ENCODE data around the gene TMEM116. TPM values are rescaled to one million over a fixed set of nuclear protein-coding genes. Genes with fewer than 3 reads are reported as not detected.
"Not testable (repeated sequence)": the region's sequence is repeated elsewhere in the genome, so short reads cannot be mapped to it uniquely, and the experiment has no call there.

Gene TMEM116
- total RNA-seq, 4 donors from 2014 or later, result 1.2 to 21.7 (median 11.5) TPM

DNA sequence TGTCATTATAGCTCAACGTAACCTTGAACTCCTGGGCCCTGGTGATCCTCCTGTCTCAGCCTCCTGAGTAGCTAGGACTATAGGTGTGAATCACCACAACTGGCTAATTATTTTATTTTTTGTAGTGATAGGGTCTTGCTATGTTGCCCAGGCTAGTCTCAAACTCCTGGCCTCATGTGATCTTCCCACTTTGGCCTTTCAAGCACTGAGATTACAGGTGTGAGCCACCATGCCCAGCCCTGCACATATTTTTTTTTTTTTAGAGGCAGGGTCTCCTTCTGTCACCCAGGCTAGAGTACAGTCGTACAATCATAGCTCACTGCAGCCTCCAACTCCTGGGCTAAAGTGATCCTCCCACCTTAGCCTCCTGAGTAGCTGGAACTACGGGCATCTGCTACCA is 8.9 kb downstream of the TMEM116 start:
- DNase-seq, result no peak
- H3K4me3 ChIP-seq, result no peak overlapping the region
- TF ChIP-seq POLR2A (IDR thresholded peaks at IDR 0.05), result no peak
- TF ChIP-seq CTCF (IDR thresholded peaks at IDR 0.05), result no peak

DNA sequence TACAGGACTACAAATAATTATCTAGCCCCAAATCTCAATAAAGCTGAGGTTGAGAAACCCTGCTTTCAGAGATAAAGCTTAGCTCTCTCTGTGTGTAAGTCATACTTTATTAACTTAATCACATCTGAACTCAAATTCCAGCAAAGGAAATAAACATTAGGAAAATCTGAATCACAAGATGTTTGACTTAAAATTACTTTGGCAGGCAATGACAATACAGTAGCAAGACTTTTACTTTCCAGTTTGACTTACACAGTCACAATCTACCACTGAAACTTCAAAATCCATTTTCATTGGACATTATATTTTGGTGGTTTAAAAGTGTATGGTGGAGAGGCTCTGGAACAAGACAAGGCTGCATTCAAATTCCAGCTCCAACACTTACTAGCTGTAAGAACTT is 11.4 kb downstream of the TMEM116 start:
- TF ChIP-seq POLR2A (IDR thresholded peaks at IDR 0.05), result no peak
- no peak for TF ChIP-seq CTCF (IDR thresholded peaks at IDR 0.05)
- Histone ChIP-seq H3K27ac (no peak overlapping the region), H3K4me1 (no peaks in the 10 kb centered on the region), H3K9me3 (no peaks in the 10 kb centered on the region), H3K27me3 (no peaks in the 10 kb centered on the region), H3K36me3 (no peaks in the 10 kb centered on the region), H3K4me3 (no peak overlapping the region)
- no peak for DNase-seq
- intact Hi-C loops (cut with DNase I; ENCODE audit: low total_unique reads), result no loop called here

More for the DNA sequence above, 8.9 kb downstream of the TMEM116 start:
- intact Hi-C loops (cut with DNase I; ENCODE audit: low total_unique reads), result no loop called here
- H3K27ac ChIP-seq, result no peak overlapping the region
- H3K36me3 ChIP-seq, result no peaks in the 10 kb centered on the region
- no peaks in the 10 kb centered on the region for H3K27me3 ChIP-seq
- H3K9me3 ChIP-seq, result no peaks in the 10 kb centered on the region
- H3K4me1 ChIP-seq, result no peaks in the 10 kb centered on the region

- Histone ChIP-seq H3K9me3 (no peaks in the 10 kb centered on the region), H3K4me1 (no peaks in the 10 kb centered on the region), H3K4me3 (no peak overlapping the region), H3K36me3 (no peaks in the 10 kb centered on the region), H3K27ac (no peak overlapping the region), H3K27me3 (no peaks in the 10 kb centered on the region)
- no peak for DNase-seq
- intact Hi-C loops (cut with DNase I; ENCODE audit: low total_unique reads), result no loop called here
- TF ChIP-seq POLR2A (IDR thresholded peaks at IDR 0.05) (no peak), CTCF (IDR thresholded peaks at IDR 0.05) (no peak)
Observed at GRCh38 chr12:112000820-112001219, 12.1 kb downstream of the TMEM116 start.

DNA sequence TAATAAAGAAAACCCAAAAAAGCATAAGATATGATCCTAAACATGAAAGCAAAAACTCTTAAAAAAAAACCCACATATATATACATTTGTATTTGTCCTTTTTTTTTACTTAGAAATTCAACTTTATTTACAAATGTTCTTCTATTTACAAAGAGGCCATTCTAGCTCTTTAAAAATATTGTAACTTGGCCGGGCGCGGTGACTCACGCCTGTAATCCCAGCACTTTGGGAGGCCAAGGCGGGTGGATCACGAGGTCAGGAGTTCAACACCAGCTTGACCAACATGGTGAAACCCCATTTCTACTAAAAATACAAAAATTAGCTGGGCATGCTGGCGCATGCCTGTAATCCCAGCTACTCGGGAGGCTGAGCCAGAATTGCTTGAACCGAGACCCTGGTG is 13.8 kb downstream of the TMEM116 start:
- DNase-seq; H3K4me1 ChIP-seq; H3K27me3 ChIP-seq; H3K4me3 ChIP-seq; intact Hi-C loops (cut with DNase I; ENCODE audit: low total_unique reads); H3K36me3 ChIP-seq; H3K9me3 ChIP-seq; H3K27ac ChIP-seq: not testable (repeated sequence)

DNA sequence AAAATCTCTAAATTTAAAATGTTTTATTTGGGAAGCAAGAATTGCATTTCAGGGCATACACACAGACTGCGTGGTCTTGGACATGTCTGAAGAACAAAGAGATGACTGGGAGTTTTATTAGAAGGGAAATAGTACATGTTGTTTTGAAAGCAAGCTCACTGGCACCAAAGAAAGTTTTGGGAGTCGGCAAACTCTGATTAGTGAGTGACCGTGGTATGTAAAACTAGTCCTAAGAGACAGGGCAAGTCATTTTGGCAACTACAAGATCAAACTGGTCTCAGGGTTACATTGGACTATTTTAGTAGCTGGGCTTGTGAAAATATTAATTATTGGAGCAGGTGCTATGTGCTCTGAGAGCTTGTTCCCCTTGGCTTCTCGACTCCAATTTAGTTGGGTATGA is 14.9 kb downstream of the TMEM116 start:
- H3K4me3 ChIP-seq, result no peak overlapping the region
- intact Hi-C loops (cut with DNase I; ENCODE audit: low total_unique reads), result no loop called here
- DNase-seq, result no peak
- H3K9me3 ChIP-seq, result no peaks in the 10 kb centered on the region
- H3K27me3 ChIP-seq, result no peaks in the 10 kb centered on the region
- no peaks in the 10 kb centered on the region for H3K4me1 ChIP-seq
- H3K36me3 ChIP-seq, result no peaks in the 10 kb centered on the region
- TF ChIP-seq POLR2A (IDR thresholded peaks at IDR 0.05) (no peak), CTCF (IDR thresholded peaks at IDR 0.05) (no peak)
- no peak overlapping the region for H3K27ac ChIP-seq

- H3K27ac ChIP-seq, result no peak overlapping the region
- intact Hi-C loops (cut with DNase I; ENCODE audit: low total_unique reads), result no loop called here
- H3K9me3 ChIP-seq, result no peaks in the 10 kb centered on the region
- DNase-seq, result no peak
- no peaks in the 10 kb centered on the region for H3K4me1 ChIP-seq
- H3K27me3 ChIP-seq, result no peaks in the 10 kb centered on the region
- no peak overlapping the region for H3K4me3 ChIP-seq
- H3K36me3 ChIP-seq, result no peaks in the 10 kb centered on the region
- TF ChIP-seq POLR2A (IDR thresholded peaks at IDR 0.05), result no peak
Observed at GRCh38 chr12:111997300-111997699, 15.7 kb downstream of the TMEM116 start.
